Measurements from ENCODE around the gene MYOM1.

The MYOM1 gene

GRCh38 chr18:3261373-3262233 is 41.8 kb upstream of the MYOM1 start, which contains the start of gene MYL12B:
Gene MYL12B (plus strand): TSS chr18:3262133. CDS start chr18:3272899, 10,766 bp downstream.
- no peaks in the 10 kb centered on the region for H3K9me3 ChIP-seq
- TF ChIP-seq Cebpa-rat (IDR thresholded peaks at IDR 0.05), result no peak
- H3K27ac ChIP-seq, result peak within 1 kb of the TSS; percentile 99
- H3K9ac ChIP-seq, result peak within 1 kb of the TSS; percentile 98
- H4K20me1 ChIP-seq, result peaks cover 39% of the 10 kb centered on the region
- peak within 1 kb of the TSS; percentile 82 for H3K4me2 ChIP-seq
- peaks cover 77% of the 10 kb centered on the region for H3K4me1 ChIP-seq
- H3K36me3 ChIP-seq, result peaks cover 29% of the 10 kb centered on the region
- peak within 1 kb of the TSS; percentile 92 for H3K4me3 ChIP-seq
- H3K27me3 ChIP-seq, result no peaks in the 10 kb centered on the region

DNA sequence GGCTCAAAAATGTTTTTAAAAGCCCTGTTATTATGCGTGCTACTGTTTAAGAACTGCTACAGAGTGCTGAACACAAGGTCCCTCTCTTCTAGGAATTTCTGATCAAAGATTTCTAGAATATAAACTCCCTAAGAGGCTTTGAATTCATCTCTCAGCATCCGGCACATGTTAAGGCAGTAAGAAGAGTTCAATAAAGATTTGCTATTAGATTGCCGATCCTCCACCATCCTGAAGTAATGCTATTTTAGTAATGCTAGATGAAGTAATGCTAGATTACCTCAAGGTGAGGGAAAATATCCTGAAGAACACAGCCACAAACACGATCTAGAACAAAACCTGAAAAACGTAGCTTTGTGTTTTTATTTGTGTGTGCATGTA is 41.2 kb upstream of the MYOM1 start:
- no peaks in the 10 kb centered on the region for H3K9me3 ChIP-seq
- TF ChIP-seq Cebpa-rat (IDR thresholded peaks at IDR 0.05), result no peak
- H3K4me2 ChIP-seq, result peak overlapping the region; percentile 81
- H3K4me3 ChIP-seq, result peak overlapping the region; percentile 92
- peaks cover 33% of the 10 kb centered on the region for H4K20me1 ChIP-seq
- H3K36me3 ChIP-seq, result peaks cover 31% of the 10 kb centered on the region
- H3K9ac ChIP-seq, result peak overlapping the region; percentile 98
- H3K4me1 ChIP-seq, result peaks cover 77% of the 10 kb centered on the region
- H3K27ac ChIP-seq, result peak overlapping the region; percentile 99
- H3K27me3 ChIP-seq, result no peaks in the 10 kb centered on the region

DNA sequence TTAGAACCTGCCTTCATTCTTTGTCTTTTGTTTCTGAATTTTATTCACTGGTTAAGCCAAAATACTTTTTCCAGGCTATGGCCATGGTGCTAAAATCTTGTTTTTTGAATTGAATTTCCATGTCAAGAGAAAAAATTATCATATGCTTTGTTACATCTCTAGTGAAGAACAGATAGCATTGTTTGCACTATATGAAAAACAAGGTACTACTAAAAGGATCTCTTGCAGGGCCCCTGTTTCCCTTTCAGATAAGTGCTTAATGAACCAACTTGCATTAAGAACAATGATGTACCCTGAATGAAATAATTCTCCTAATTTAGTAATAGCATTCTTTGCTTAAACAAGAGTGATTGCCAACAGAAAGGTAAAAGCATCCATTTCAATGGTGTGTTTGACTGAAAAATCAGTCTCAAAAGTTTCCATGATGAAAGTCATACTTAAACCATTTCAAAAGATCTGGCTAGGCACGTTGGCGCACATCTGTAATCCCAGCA is 37.9 kb upstream of the MYOM1 start:
- H3K4me1 ChIP-seq, result peaks cover 73% of the 10 kb centered on the region
- H4K20me1 ChIP-seq, result peaks cover 8% of the 10 kb centered on the region; the same call in 1 of the 2 replicates
- TF ChIP-seq Cebpa-rat (IDR thresholded peaks at IDR 0.05), result no peak
- H3K4me3 ChIP-seq, result no peak overlapping the region
- H3K27me3 ChIP-seq, result no peaks in the 10 kb centered on the region
- no peak overlapping the region for H3K27ac ChIP-seq
- no peak overlapping the region for H3K9ac ChIP-seq
- no peaks in the 10 kb centered on the region for H3K9me3 ChIP-seq
- H3K36me3 ChIP-seq, result peaks cover 61% of the 10 kb centered on the region
- H3K4me2 ChIP-seq, result no peak overlapping the region

GRCh38 chr18:3256693-3257626 is 37.2 kb upstream of the MYOM1 start:
- Histone ChIP-seq H3K4me3 (no peak overlapping the region), H3K4me2 (peak overlapping the region; percentile 31), H3K4me1 (peaks cover 80% of the 10 kb centered on the region), H3K27me3 (no peaks in the 10 kb centered on the region), H3K9me3 (no peaks in the 10 kb centered on the region), H3K36me3 (peaks cover 61% of the 10 kb centered on the region), H4K20me1 (peaks cover 15% of the 10 kb centered on the region), H3K27ac (no peak overlapping the region), H3K9ac (no peak overlapping the region; the same call in 1 of the 2 replicates)
- TF ChIP-seq Cebpa-rat (IDR thresholded peaks at IDR 0.05), result no peak

- Histone ChIP-seq H3K27ac (no peak overlapping the region), H3K4me2 (peak overlapping the region; percentile 23; the same call in 1 of the 2 replicates), H4K20me1 (peaks cover 27% of the 10 kb centered on the region), H3K27me3 (no peaks in the 10 kb centered on the region), H3K9me3 (no peaks in the 10 kb centered on the region), H3K4me1 (peaks cover 89% of the 10 kb centered on the region), H3K4me3 (no peak overlapping the region), H3K36me3 (peaks cover 61% of the 10 kb centered on the region), H3K9ac (no peak overlapping the region)
- no peak for TF ChIP-seq Cebpa-rat (IDR thresholded peaks at IDR 0.05)
Observed at GRCh38 chr18:3255611-3256165, 35.9 kb upstream of the MYOM1 start.

DNA sequence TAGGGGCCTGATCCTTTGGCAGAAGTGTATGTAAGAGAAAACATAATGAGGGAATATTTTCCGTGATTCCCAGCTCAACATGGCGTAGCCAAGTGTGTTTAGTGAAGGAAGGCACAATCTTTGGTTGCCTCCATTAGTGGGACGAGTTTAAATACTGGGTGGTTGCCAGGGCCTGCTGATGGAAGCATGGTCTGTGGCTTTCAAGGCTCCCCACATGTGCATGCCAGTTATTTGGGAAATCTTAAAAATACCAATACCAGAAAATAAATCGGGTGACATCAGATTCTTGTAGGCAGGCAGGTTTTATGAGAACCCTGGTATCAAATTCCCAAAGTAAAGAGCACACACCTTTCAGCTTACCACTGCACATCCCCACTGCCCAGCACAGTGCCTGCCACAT is 35.0 kb upstream of the MYOM1 start:
- Histone ChIP-seq H3K4me1 (peaks cover 89% of the 10 kb centered on the region), H3K27me3 (no peaks in the 10 kb centered on the region), H3K9ac (no peak overlapping the region), H3K27ac (no peak overlapping the region), H3K9me3 (no peaks in the 10 kb centered on the region), H4K20me1 (peaks cover 36% of the 10 kb centered on the region), H3K4me3 (no peak overlapping the region), H3K4me2 (no peak overlapping the region), H3K36me3 (peaks cover 61% of the 10 kb centered on the region)
- no peak for TF ChIP-seq Cebpa-rat (IDR thresholded peaks at IDR 0.05)

DNA sequence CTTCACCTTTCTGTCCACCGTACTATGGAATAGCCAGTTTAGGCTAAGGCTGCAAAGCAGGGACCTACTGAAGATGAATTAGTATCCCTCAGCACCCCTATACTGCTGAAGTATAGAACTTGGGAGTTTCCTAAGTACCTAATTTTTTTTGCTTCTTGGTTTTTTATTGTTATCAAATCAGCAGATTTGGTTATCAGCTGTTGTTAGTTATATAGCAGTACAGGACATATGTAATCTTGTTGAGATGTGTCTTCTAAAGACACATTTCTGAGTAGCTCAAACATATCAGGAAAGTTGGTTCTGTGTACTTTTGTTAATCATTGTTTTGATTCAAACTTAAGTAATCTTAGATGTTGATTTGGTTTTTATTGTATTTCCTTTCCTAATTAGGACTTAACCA is 33.1 kb upstream of the MYOM1 start:
- no peak for TF ChIP-seq Cebpa-rat (IDR thresholded peaks at IDR 0.05)
- Histone ChIP-seq H3K27ac (no peak overlapping the region), H3K9me3 (no peaks in the 10 kb centered on the region), H4K20me1 (peaks cover 47% of the 10 kb centered on the region), H3K36me3 (peaks cover 54% of the 10 kb centered on the region), H3K4me1 (peaks cover 78% of the 10 kb centered on the region), H3K4me2 (peak overlapping the region; percentile 6; the same call in 1 of the 2 replicates), H3K4me3 (no peak overlapping the region), H3K9ac (no peak overlapping the region), H3K27me3 (no peaks in the 10 kb centered on the region)

GRCh38 chr18:3251963-3252277 is 32.2 kb upstream of the MYOM1 start:
- H3K4me1 ChIP-seq, result peaks cover 68% of the 10 kb centered on the region
- H3K27me3 ChIP-seq, result no peaks in the 10 kb centered on the region
- peaks cover 45% of the 10 kb centered on the region for H3K36me3 ChIP-seq
- no peak overlapping the region for H3K9ac ChIP-seq
- H3K4me2 ChIP-seq, result peak overlapping the region; percentile 89
- H3K4me3 ChIP-seq, result 0 out of 2 replicates have a peak overlapping the region, but pooled peaks have one; percentile 30
- no peak for TF ChIP-seq Cebpa-rat (IDR thresholded peaks at IDR 0.05)
- H3K27ac ChIP-seq, result peak overlapping the region; percentile 99; the same call in 1 of the 2 replicates
- H4K20me1 ChIP-seq, result peaks cover 47% of the 10 kb centered on the region
- no peaks in the 10 kb centered on the region for H3K9me3 ChIP-seq

- Histone ChIP-seq H3K4me3 (peak overlapping the region; percentile 30; the same call in 1 of the 2 replicates), H3K4me2 (peak overlapping the region; percentile 89), H3K27me3 (no peaks in the 10 kb centered on the region), H3K4me1 (peaks cover 63% of the 10 kb centered on the region), H4K20me1 (peaks cover 47% of the 10 kb centered on the region), H3K9me3 (no peaks in the 10 kb centered on the region), H3K36me3 (peaks cover 40% of the 10 kb centered on the region), H3K27ac (peak overlapping the region; percentile 99; the same call in 1 of the 2 replicates), H3K9ac (no peak overlapping the region)
- TF ChIP-seq Cebpa-rat (IDR thresholded peaks at IDR 0.05), result no peak
Observed at GRCh38 chr18:3251249-3251962, 31.6 kb upstream of the MYOM1 start.
